GM23338 (cell line): Measurements from ENCODE around the gene ARHGEF2. TPM values are rescaled to one million over a fixed set of nuclear protein-coding genes. Genes with fewer than 3 reads are reported as not detected.

Source experiments
- ATAC-seq: fragments of 200-7000 bp; cut with Tn5 transposase; 3 replicates; pipeline ENCODE4 v1.9.1; 2020
- DNase-seq: peaks from one replicate; pipeline ENCODE4 v3.0.0-alpha.2; 2015; ENCODE audit warnings: low spot score
- H2AFZ ChIP-seq: fragments of 200-600 bp; sonication (generic); 2 replicates; pipeline ENCODE4 v1.8.0; 2016; ENCODE audit warnings: antibody characterized with exemption, mild to moderate bottlenecking, moderate library complexity
- H3F3A ChIP-seq: fragments of 200-600 bp; sonication (generic); replicated peaks from 2 replicates; pipeline ENCODE4 v1.8.0; 2017; ENCODE audit warnings: antibody characterized with exemption, mixed run types, low read depth
- H3K27ac ChIP-seq: fragments of 200-600 bp; sonication (generic); 2 replicates; pipeline ENCODE4 v1.6.1; 2016; ENCODE audit warnings: low read depth
- H3K27me3 ChIP-seq: fragments of 200-600 bp; sonication (generic); 2 replicates; pipeline ENCODE4 v1.8.0; 2016; ENCODE audit warnings: mild to moderate bottlenecking, mixed run types, moderate library complexity; ENCODE audit not compliant: insufficient read depth
- H3K36me3 ChIP-seq: fragments of 200-600 bp; sonication (generic); 2 replicates; pipeline ENCODE4 v1.8.0; 2016; ENCODE audit warnings: mild to moderate bottlenecking; ENCODE audit not compliant: insufficient read depth
- H3K4me1 ChIP-seq: fragments of 200-600 bp; sonication (generic); 2 replicates; pipeline ENCODE4 v1.8.0; 2016; ENCODE audit warnings: mild to moderate bottlenecking, moderate library complexity; ENCODE audit not compliant: insufficient read depth
- H3K4me2 ChIP-seq: fragments of 200-600 bp; sonication (generic); 2 replicates; pipeline ENCODE4 v1.7.1; 2017; ENCODE audit warnings: mixed run types
- H3K4me3 ChIP-seq: fragments of 200-600 bp; sonication (generic); 2 replicates; pipeline ENCODE4 v1.6.1; 2016; ENCODE audit warnings: mixed run types
- H3K79me2 ChIP-seq: fragments of 200-600 bp; sonication (generic); replicated peaks from 2 replicates; pipeline ENCODE4 v1.8.0; 2017; ENCODE audit warnings: mild to moderate bottlenecking; ENCODE audit not compliant: insufficient read depth
- H3K9me2 ChIP-seq: fragments of 200-600 bp; sonication (generic); 2 replicates; pipeline ENCODE4 v1.8.0; 2017; ENCODE audit not compliant: insufficient read depth
- H4K20me1 ChIP-seq: fragments of 200-600 bp; sonication (generic); replicated peaks from 2 replicates; pipeline ENCODE4 v1.8.0; 2017; ENCODE audit warnings: mild to moderate bottlenecking; ENCODE audit not compliant: insufficient read depth
- H3K27ac Mint-ChIP-seq: 2 replicates; pipeline ENCODE4 v1.8.0; 2020; ENCODE audit warnings: inconsistent platforms, mild to moderate bottlenecking, moderate library complexity, mixed read lengths
- H3K27me3 Mint-ChIP-seq: 3 replicates; pipeline ENCODE4 v1.8.0; 2022; ENCODE audit warnings: low read depth, mild to moderate bottlenecking, moderate library complexity, mixed read lengths, inconsistent platforms; ENCODE audit not compliant: insufficient read depth, poor library complexity
- H3K36me3 Mint-ChIP-seq: 3 replicates; pipeline ENCODE4 v1.8.0; 2021; ENCODE audit warnings: low read depth, mild to moderate bottlenecking, inconsistent platforms, moderate library complexity, mixed read lengths
- H3K4me1 Mint-ChIP-seq: 3 replicates; pipeline ENCODE4 v1.8.0; 2020; ENCODE audit warnings: mild to moderate bottlenecking, inconsistent platforms, mixed read lengths
- H3K4me3 Mint-ChIP-seq: 3 replicates; pipeline ENCODE4 v1.8.0; 2021; ENCODE audit warnings: moderate library complexity, mild to moderate bottlenecking, inconsistent platforms, mixed read lengths
- H3K9me3 Mint-ChIP-seq: 3 replicates; pipeline ENCODE4 v1.8.0; 2020; ENCODE audit warnings: moderate library complexity, mild to moderate bottlenecking, inconsistent platforms, mixed read lengths
- EZH2 ChIP-seq: fragments of 200-600 bp; sonication (generic); IDR thresholded peaks from one replicate; pipeline ENCODE4 v1.8.0; 2017; ENCODE audit warnings: antibody characterized with exemption, mild to moderate bottlenecking, low read depth; ENCODE audit not compliant: unreplicated experiment
- EZH2phosphoT487 ChIP-seq: fragments of 200-600 bp; sonication (generic); IDR thresholded peaks from one replicate; pipeline ENCODE4 v1.8.1; 2018; ENCODE audit warnings: antibody characterized with exemption; ENCODE audit not compliant: unreplicated experiment
- JUNB ChIP-seq: IDR thresholded peaks from one replicate; pipeline ENCODE4 v1.6.1; 2016; ENCODE audit warnings: antibody characterized with exemption; ENCODE audit not compliant: unreplicated experiment
- polyA plus RNA-seq: library from polyadenylated mRNA; unstranded; fragments of >200 nt; fragmentation: Nextera tagmentation; extraction: Ambion mirVana; gene quantifications from 2 replicates; pipeline ENCODE4 v1.2.1, GENCODE V29; 2016
- total RNA-seq: library from RNA; depleted of rRNA; stranded (reverse); fragments of >200 nt; shearing (Covaris generic); gene quantifications from 2 replicates; pipeline ENCODE4 v1.2.3, GENCODE V29; 2014
- TF ChIP-seq, protein P1 (sequence below), 2 experiments: fragments of 200-600 bp in 1 of 2; sonication (generic) in 1 of 2; conservative IDR thresholded peaks; 2 replicates each; pipeline versions ENCODE4 v1.5.1 to v1.6.1; 2016 to 2017; ENCODE audit warnings: antibody characterized with exemption in 2 of 2, low read depth in 2 of 2, mild to moderate bottlenecking in 2 of 2, moderate library complexity in 1 of 2
- TF ChIP-seq, protein P2 (sequence below): IDR thresholded peaks from 2 replicates; pipeline ENCODE4 v1.6.1; 2016; ENCODE audit warnings: antibody characterized with exemption

The ARHGEF2 gene
- total and polyA plus RNA-seq, 2 experiments from 2014 or later: 23.0 to 87.6 TPM

DNA sequence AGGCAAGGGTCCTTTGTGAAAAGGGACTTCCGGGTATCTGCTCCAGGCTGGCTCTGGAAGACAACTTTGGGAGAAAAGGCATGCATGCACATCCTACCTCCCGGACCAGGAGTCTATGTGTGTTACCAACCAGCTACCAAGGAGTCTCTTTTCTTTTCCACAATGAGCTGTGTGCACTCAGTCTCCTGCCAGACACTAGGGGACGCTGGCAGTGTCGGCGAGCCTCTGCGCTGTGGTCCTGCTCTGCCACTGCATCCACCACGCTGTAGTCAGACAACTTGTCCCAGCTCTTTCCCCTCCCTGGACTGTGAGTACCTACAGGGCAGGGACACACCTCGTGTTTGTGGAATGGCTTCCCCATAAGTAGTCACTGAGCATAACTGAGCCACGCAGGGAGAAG, 47.5 kb upstream of the ARHGEF2 start:
- ATAC-seq (peak; percentile 99), DNase-seq (peak; percentile 84)
- H3K4me1 Mint-ChIP-seq: peaks cover 12% of the 10 kb centered on the region
- no peak overlapping the region; the same call in 2 of the 3 replicates for H3K4me3 Mint-ChIP-seq
- H3K4me3 ChIP-seq: no peak overlapping the region
- no peaks in the 10 kb centered on the region for H3K79me2 ChIP-seq
- peaks cover 4% of the 10 kb centered on the region for H3K4me1 ChIP-seq
- no peak for TF ChIP-seq EZH2
- TF ChIP-seq, protein P1, sequence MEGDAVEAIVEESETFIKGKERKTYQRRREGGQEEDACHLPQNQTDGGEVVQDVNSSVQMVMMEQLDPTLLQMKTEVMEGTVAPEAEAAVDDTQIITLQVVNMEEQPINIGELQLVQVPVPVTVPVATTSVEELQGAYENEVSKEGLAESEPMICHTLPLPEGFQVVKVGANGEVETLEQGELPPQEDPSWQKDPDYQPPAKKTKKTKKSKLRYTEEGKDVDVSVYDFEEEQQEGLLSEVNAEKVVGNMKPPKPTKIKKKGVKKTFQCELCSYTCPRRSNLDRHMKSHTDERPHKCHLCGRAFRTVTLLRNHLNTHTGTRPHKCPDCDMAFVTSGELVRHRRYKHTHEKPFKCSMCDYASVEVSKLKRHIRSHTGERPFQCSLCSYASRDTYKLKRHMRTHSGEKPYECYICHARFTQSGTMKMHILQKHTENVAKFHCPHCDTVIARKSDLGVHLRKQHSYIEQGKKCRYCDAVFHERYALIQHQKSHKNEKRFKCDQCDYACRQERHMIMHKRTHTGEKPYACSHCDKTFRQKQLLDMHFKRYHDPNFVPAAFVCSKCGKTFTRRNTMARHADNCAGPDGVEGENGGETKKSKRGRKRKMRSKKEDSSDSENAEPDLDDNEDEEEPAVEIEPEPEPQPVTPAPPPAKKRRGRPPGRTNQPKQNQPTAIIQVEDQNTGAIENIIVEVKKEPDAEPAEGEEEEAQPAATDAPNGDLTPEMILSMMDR (conservative IDR thresholded peaks at IDR 0.05; ENCODE audit: low read depth in 2 of 2): peak; percentile 65 to 92
- no peaks in the 10 kb centered on the region for H3K36me3 ChIP-seq
- H3K27me3 Mint-ChIP-seq: peaks cover under 1% of the 10 kb centered on the region
- H3K27ac Mint-ChIP-seq: no peak overlapping the region
- no peaks in the 10 kb centered on the region for H3K9me2 ChIP-seq
- no peak overlapping the region for H3K4me2 ChIP-seq
- no peaks in the 10 kb centered on the region for H4K20me1 ChIP-seq
- no peak overlapping the region for H3K27ac ChIP-seq
- peak overlapping the region; percentile 91; the same call in 1 of the 2 replicates for H2AFZ ChIP-seq
- H3K27me3 ChIP-seq: no peaks in the 10 kb centered on the region
- H3K36me3 Mint-ChIP-seq: no peaks in the 10 kb centered on the region
- H3K9me3 Mint-ChIP-seq: no peaks in the 10 kb centered on the region
- H3F3A ChIP-seq: 0 out of 2 replicates have a peak, but pooled peaks cover 3% of the 10 kb centered on the region

DNA sequence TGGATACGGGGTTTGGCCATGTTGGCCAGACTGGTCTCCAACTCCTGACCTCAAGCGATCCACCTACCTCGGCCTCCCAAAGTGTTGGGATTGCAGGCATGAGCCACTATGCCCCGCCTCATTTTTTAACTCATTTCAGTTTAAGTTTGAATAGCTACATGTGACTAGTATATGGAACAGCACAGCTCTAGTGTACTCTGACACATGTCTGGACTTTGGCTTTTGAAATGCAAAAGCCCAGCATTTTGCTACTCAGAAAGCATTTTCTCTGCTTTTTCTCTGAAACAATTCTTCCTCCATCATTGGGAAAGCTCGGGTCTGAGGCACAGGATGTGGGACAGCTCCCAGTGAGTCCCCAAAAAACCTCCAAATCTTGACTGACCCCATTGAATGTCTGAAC, 46.5 kb upstream of the ARHGEF2 start:
- Histone ChIP-seq H3F3A (0 out of 2 replicates have a peak, but pooled peaks cover 5% of the 10 kb centered on the region), H2AFZ (no peak overlapping the region), H3K4me3 (no peak overlapping the region), H3K36me3 (no peaks in the 10 kb centered on the region), H3K4me2 (no peak overlapping the region), H4K20me1 (0 out of 2 replicates have a peak, but pooled peaks cover 3% of the 10 kb centered on the region), H3K9me2 (no peaks in the 10 kb centered on the region), H3K27me3 (no peaks in the 10 kb centered on the region), H3K4me1 (peaks cover 6% of the 10 kb centered on the region), H3K27ac (no peak overlapping the region), H3K79me2 (peaks cover 7% of the 10 kb centered on the region)
- DNase-seq (no peak), ATAC-seq (no peak)
- H3K4me3 Mint-ChIP-seq: no peak overlapping the region
- no peak overlapping the region for H3K27ac Mint-ChIP-seq
- H3K36me3 Mint-ChIP-seq: peaks cover 6% of the 10 kb centered on the region
- H3K9me3 Mint-ChIP-seq: no peaks in the 10 kb centered on the region
- TF ChIP-seq EZH2phosphoT487: no peak
- no peak for TF ChIP-seq EZH2
- TF ChIP-seq, protein P2, sequence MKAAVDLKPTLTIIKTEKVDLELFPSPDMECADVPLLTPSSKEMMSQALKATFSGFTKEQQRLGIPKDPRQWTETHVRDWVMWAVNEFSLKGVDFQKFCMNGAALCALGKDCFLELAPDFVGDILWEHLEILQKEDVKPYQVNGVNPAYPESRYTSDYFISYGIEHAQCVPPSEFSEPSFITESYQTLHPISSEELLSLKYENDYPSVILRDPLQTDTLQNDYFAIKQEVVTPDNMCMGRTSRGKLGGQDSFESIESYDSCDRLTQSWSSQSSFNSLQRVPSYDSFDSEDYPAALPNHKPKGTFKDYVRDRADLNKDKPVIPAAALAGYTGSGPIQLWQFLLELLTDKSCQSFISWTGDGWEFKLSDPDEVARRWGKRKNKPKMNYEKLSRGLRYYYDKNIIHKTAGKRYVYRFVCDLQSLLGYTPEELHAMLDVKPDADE: no peak
- H3K4me1 Mint-ChIP-seq: peaks cover 16% of the 10 kb centered on the region
- peaks cover 5% of the 10 kb centered on the region for H3K27me3 Mint-ChIP-seq

DNA sequence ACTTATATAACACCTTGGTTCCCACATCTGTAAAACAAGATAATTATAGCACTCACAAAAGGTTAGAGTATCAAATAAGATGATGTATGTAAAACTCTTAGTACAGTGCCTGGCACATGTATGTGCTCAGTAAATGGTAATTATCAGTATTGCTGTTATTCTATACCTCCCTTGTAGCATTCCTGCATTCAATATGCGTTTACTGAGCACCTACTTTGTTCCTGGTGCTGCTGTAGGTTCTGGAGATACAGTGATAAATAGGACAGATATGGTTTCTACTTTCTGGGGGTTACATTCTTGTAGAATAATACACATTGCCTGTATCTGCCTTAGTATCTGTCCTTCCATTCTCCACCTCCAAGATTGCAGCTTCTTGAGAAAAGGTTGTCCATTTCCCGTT, 43.6 kb upstream of the ARHGEF2 start:
- H3K4me3 Mint-ChIP-seq: no peak overlapping the region
- H3K27me3 ChIP-seq: no peaks in the 10 kb centered on the region
- peaks cover 13% of the 10 kb centered on the region; the same call in 1 of the 2 replicates for H3F3A ChIP-seq
- H3K4me3 ChIP-seq: no peak overlapping the region
- H3K27me3 Mint-ChIP-seq: peaks cover 10% of the 10 kb centered on the region
- H4K20me1 ChIP-seq: peaks cover 13% of the 10 kb centered on the region
- no peaks in the 10 kb centered on the region for H3K9me2 ChIP-seq
- DNase-seq (no peak), ATAC-seq (no peak)
- peaks cover 28% of the 10 kb centered on the region for H3K79me2 ChIP-seq
- peaks cover 16% of the 10 kb centered on the region for H3K4me1 Mint-ChIP-seq
- H2AFZ ChIP-seq: no peak overlapping the region
- no peaks in the 10 kb centered on the region for H3K9me3 Mint-ChIP-seq
- no peak overlapping the region for H3K27ac ChIP-seq
- peaks cover 8% of the 10 kb centered on the region for H3K4me1 ChIP-seq
- H3K4me2 ChIP-seq: no peak overlapping the region
- H3K36me3 ChIP-seq: peaks cover 21% of the 10 kb centered on the region
- no peak overlapping the region for H3K27ac Mint-ChIP-seq
- peaks cover 33% of the 10 kb centered on the region for H3K36me3 Mint-ChIP-seq
- TF ChIP-seq, protein P1 (conservative IDR thresholded peaks at IDR 0.05; ENCODE audit: low read depth in 2 of 2): no peak
- no peak for TF ChIP-seq JUNB
